ENCODE measurements around the gene YWHAH. TPM values are rescaled to one million over a fixed set of nuclear protein-coding genes. Genes with fewer than 3 reads are reported as not detected.

YWHAH gene
- total RNA-seq, 1 donor from 2014 or later = 160 TPM

GRCh38 chr22:31962387-31963125 lies 18.2 kb downstream of the YWHAH start:
- Histone ChIP-seq H3K4me2 (ENCODE audit: low read length) (no peak overlapping the region), H3K27ac (ENCODE audit: low read depth, low read length) (no peak overlapping the region), H3K4me1 (ENCODE audit: insufficient read depth, low read length) (no peaks in the 10 kb centered on the region), H4K20me1 (ENCODE audit: insufficient read depth, low read length) (peaks cover 13% of the 10 kb centered on the region), H3K9ac (ENCODE audit: low read length) (no peak overlapping the region), H3K79me2 (ENCODE audit: insufficient read depth, low read length) (no peaks in the 10 kb centered on the region), H2AFZ (ENCODE audit: low read depth, low read length) (no peak overlapping the region), H3K36me3 (ENCODE audit: insufficient read depth, low read length) (peaks cover 4% of the 10 kb centered on the region), H3K4me3 (ENCODE audit: insufficient read depth, low read depth, low read length) (no peak overlapping the region), H3K27me3 (ENCODE audit: insufficient read depth, low read length) (no peaks in the 10 kb centered on the region), H3K9me3 (ENCODE audit: insufficient read depth, low read depth, low read length) (no peaks in the 10 kb centered on the region)
- H3K36me3 Mint-ChIP-seq (ENCODE audit: low read depth, unreplicated experiment) = peaks cover 4% of the 10 kb centered on the region
- DNase-seq (ENCODE audit: low read depth) (no peak), FAIRE-seq (no peak)
- no peak overlapping the region for H3K4me3 Mint-ChIP-seq (ENCODE audit: unreplicated experiment)
- H3K9me3 Mint-ChIP-seq (ENCODE audit: unreplicated experiment) = no peaks in the 10 kb centered on the region
- TF ChIP-seq EZH2 (IDR thresholded peaks at IDR 0.05; ENCODE audit: insufficient read depth, low read length) = no peak
- no peak for TF ChIP-seq CTCF (IDR thresholded peaks at IDR 0.05; ENCODE audit: insufficient read depth, low read depth, low read length)
- no peaks in the 10 kb centered on the region for H3K27me3 Mint-ChIP-seq (ENCODE audit: low read depth, unreplicated experiment)
- no peak overlapping the region for H3K27ac Mint-ChIP-seq (ENCODE audit: unreplicated experiment)
- no peaks in the 10 kb centered on the region for H3K4me1 Mint-ChIP-seq (ENCODE audit: low read depth, unreplicated experiment)

GRCh38 chr22:31968022-31968421 lies 23.7 kb downstream of the YWHAH start:
- Histone ChIP-seq H3K36me3 (ENCODE audit: insufficient read depth, low read length) (no peaks in the 10 kb centered on the region), H3K27me3 (ENCODE audit: insufficient read depth, low read length) (no peaks in the 10 kb centered on the region), H3K4me1 (ENCODE audit: insufficient read depth, low read length) (no peaks in the 10 kb centered on the region), H3K79me2 (ENCODE audit: insufficient read depth, low read length) (no peaks in the 10 kb centered on the region), H3K9ac (ENCODE audit: low read length) (no peak overlapping the region), H3K4me2 (ENCODE audit: low read length) (no peak overlapping the region), H4K20me1 (ENCODE audit: insufficient read depth, low read length) (no peaks in the 10 kb centered on the region), H3K4me3 (ENCODE audit: insufficient read depth, low read depth, low read length) (no peak overlapping the region), H3K9me3 (ENCODE audit: insufficient read depth, low read depth, low read length) (no peaks in the 10 kb centered on the region), H3K27ac (ENCODE audit: low read depth, low read length) (no peak overlapping the region), H2AFZ (ENCODE audit: low read depth, low read length) (no peak overlapping the region)
- no peak for TF ChIP-seq CTCF (IDR thresholded peaks at IDR 0.05; ENCODE audit: insufficient read depth, low read depth, low read length)
- no peak for TF ChIP-seq EZH2 (IDR thresholded peaks at IDR 0.05; ENCODE audit: insufficient read depth, low read length)
- no peaks in the 10 kb centered on the region for H3K9me3 Mint-ChIP-seq (ENCODE audit: unreplicated experiment)
- no peak overlapping the region for H3K4me3 Mint-ChIP-seq (ENCODE audit: unreplicated experiment)
- H3K27me3 Mint-ChIP-seq (ENCODE audit: low read depth, unreplicated experiment) = peaks cover 6% of the 10 kb centered on the region
- DNase-seq (ENCODE audit: low read depth) (no peak), FAIRE-seq (no peak)
- H3K4me1 Mint-ChIP-seq (ENCODE audit: low read depth, unreplicated experiment) = no peaks in the 10 kb centered on the region
- no peak overlapping the region for H3K27ac Mint-ChIP-seq (ENCODE audit: unreplicated experiment)
- H3K36me3 Mint-ChIP-seq (ENCODE audit: low read depth, unreplicated experiment) = no peaks in the 10 kb centered on the region

All from astrocyte (in vitro differentiated cells and primary cell).